ENCODE results near the gene PGA3.
"Not testable (repeated sequence)": the region's sequence is repeated elsewhere in the genome, so short reads cannot be mapped to it uniquely, and the experiment has no call there.

The PGA3 gene

GRCh38 chr11:61172356-61172755 lies 31.0 kb upstream of the PGA3 start:
- no peak for DNase-seq (ENCODE audit: low read depth)
- no peak overlapping the region for H3K4me3 ChIP-seq (ENCODE audit: control insufficient read depth, low read depth, low read length)
- TF ChIP-seq CTCF (conservative IDR thresholded peaks at IDR 0.05; ENCODE audit: control insufficient read depth, insufficient read depth, low read depth, low read length): no peak

GRCh38 chr11:61172888-61173287 lies 30.4 kb upstream of the PGA3 start:
- no peak for DNase-seq (ENCODE audit: low read depth)
- TF ChIP-seq CTCF (conservative IDR thresholded peaks at IDR 0.05; ENCODE audit: control insufficient read depth, insufficient read depth, low read depth, low read length): no peak
- no peak overlapping the region for H3K4me3 ChIP-seq (ENCODE audit: control insufficient read depth, low read depth, low read length)

- peak; percentile 46 for DNase-seq (ENCODE audit: low read depth)
- TF ChIP-seq CTCF (conservative IDR thresholded peaks at IDR 0.05; ENCODE audit: control insufficient read depth, insufficient read depth, low read depth, low read length): peak; percentile 30
- no peak overlapping the region for H3K4me3 ChIP-seq (ENCODE audit: control insufficient read depth, low read depth, low read length)
Observed at GRCh38 chr11:61173456-61173855, 29.9 kb upstream of the PGA3 start.

GRCh38 chr11:61174273-61174672 lies 29.0 kb upstream of the PGA3 start:
- H3K4me3 ChIP-seq (ENCODE audit: control insufficient read depth, low read depth, low read length): no peak overlapping the region
- no peak for TF ChIP-seq CTCF (conservative IDR thresholded peaks at IDR 0.05; ENCODE audit: control insufficient read depth, insufficient read depth, low read depth, low read length)

GRCh38 chr11:61174949-61175348 lies 28.4 kb upstream of the PGA3 start:
- DNase-seq (ENCODE audit: low read depth): no peak
- no peak for TF ChIP-seq CTCF (conservative IDR thresholded peaks at IDR 0.05; ENCODE audit: control insufficient read depth, insufficient read depth, low read depth, low read length)
- H3K4me3 ChIP-seq (ENCODE audit: control insufficient read depth, low read depth, low read length): no peak overlapping the region

More at GRCh38 chr11:61174273-61174672, 29.0 kb upstream of the PGA3 start:
- DNase-seq (ENCODE audit: low read depth): no peak

GRCh38 chr11:61176446-61176845 lies 26.9 kb upstream of the PGA3 start:
- no peak overlapping the region for H3K4me3 ChIP-seq (ENCODE audit: control insufficient read depth, low read depth, low read length)
- DNase-seq (ENCODE audit: low read depth): no peak
- TF ChIP-seq CTCF (conservative IDR thresholded peaks at IDR 0.05; ENCODE audit: control insufficient read depth, insufficient read depth, low read depth, low read length): no peak

GRCh38 chr11:61180205-61180604 lies 23.1 kb upstream of the PGA3 start:
- DNase-seq (ENCODE audit: low read depth): not testable (repeated sequence)

More at GRCh38 chr11:61180205-61180604, 23.1 kb upstream of the PGA3 start:
- not testable (repeated sequence) for H3K4me3 ChIP-seq (ENCODE audit: control insufficient read depth, low read depth, low read length)

Data from fibroblast of mammary gland (primary cell).